IPS DF 6.9 (cell line): Measurements from ENCODE around the gene CDR2L.
"Not testable (repeated sequence)": the region's sequence is repeated elsewhere in the genome, so short reads cannot be mapped to it uniquely, and the experiment has no call there.

Experiments used
- DNase-seq: peaks from one replicate; pipeline ENCODE4 v3.0.0-alpha.2; 2013; ENCODE audit warnings: low read depth, low spot score
- H3K27ac ChIP-seq: one replicate; pipeline ENCODE4 v1.5.1; 2013; ENCODE audit warnings: low read length, control low read depth
- H3K27me3 ChIP-seq: 2 replicates; pipeline ENCODE4 v1.6.1; 2013; ENCODE audit warnings: mild to moderate bottlenecking, low read length; ENCODE audit not compliant: control insufficient read depth, insufficient read depth
- H3K36me3 ChIP-seq: 2 replicates; pipeline ENCODE4 v1.6.1; 2013; ENCODE audit warnings: low read length; ENCODE audit not compliant: control insufficient read depth, insufficient read depth
- H3K4me1 ChIP-seq: 2 replicates; pipeline ENCODE4 v1.6.1; 2013; ENCODE audit warnings: low read length; ENCODE audit not compliant: control insufficient read depth, insufficient read depth
- H3K4me3 ChIP-seq: 2 replicates; pipeline ENCODE4 v1.5.1; 2013; ENCODE audit warnings: mild to moderate bottlenecking, low read length
- H3K9me3 ChIP-seq: 2 replicates; pipeline ENCODE4 v1.6.1; 2013; ENCODE audit warnings: low read length, inconsistent platforms; ENCODE audit not compliant: control insufficient read depth, insufficient read depth
- WGBS: extraction: QIAGEN DNeasy Blood & Tissue Kit; methylation state at CpG from one replicate; pipeline ENCODE4 v1.1.7; 2013; ENCODE audit warnings: mixed read lengths, missing lambda C conversion rate; ENCODE audit not compliant: insufficient read length, insufficient coverage; 5-methylcytosine and 5-hydroxymethylcytosine counted together

The CDR2L gene

DNA sequence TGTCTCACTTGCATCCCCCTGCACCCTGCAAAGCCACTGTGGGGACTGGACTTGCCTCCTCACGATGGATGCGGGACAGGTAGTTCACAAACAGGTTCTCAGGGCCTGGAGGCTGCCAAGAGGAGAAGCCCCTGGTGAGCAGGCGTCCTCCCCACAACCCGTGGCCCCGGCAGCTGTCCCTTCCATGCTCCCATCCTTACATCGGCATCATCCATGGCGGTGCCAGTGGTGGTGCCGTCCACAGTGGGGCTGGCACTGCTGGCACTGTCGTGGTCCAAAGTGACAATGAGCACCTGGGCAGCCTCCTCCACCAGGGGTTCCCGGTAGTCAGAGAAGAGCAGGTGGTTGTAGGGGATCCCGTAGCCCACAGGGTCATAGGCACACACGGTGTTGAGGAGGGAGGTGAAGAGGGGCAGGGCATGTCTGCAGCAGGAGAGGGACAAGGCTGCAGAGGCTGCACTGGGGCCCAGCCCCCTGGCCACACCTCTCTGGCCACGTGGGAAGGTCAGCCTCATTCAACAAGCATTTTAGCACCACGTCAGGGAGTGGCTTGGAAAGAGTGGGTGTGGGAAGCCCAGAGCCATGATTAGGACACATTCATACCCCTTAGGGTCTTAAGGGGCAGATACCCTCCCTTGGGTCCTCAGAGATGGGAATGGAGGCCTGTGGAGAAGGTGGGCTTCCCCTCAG is 27.5 kb upstream of the CDR2L start:
- Histone ChIP-seq H3K9me3 (no peaks in the 10 kb centered on the region), H3K4me3 (no peak overlapping the region), H3K27ac (no peak overlapping the region), H3K36me3 (no peaks in the 10 kb centered on the region), H3K27me3 (no peaks in the 10 kb centered on the region), H3K4me1 (peaks cover 2% of the 10 kb centered on the region; the same call in 1 of the 2 replicates)
- whole genome bisulfite sequencing = no CpG with 5 or more reads among the region's 14 CpGs
- no peak for DNase-seq

DNA sequence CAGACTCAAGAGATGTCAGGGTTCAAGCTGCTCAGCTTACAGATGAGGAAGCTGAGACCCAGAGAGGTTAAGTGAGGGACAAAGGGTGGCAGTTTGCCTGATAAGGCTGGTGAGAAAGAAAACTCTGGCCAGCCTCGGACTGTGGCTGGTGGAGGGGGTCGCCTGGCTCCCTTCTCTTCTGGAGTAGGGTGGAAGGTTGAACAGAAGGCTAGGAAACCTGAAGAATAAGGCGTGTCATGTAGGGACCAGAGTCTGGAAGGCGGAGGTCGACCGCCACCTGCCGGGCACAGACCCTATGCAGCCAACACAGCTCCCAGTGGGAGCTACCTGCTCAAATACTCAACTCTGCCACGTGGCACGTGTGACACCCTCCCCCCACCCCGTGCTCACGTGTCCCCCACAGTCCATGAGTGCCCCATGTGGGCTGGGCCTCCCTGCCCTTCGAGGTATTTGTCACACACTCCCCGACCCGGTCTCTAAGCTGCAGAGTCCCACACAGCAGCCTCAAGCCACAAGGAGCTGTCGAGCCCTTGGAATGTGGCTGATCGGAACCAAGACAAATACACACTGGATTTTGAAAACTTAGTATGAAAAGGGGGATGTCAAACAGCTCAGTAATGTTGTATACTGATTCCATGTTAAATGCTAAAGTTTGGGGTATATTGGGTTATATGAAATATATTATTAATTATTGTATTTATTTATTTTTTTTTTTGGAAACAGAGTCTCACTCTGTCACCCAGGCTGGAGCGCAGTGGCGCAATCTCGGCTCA is 26.7 kb upstream of the CDR2L start:
- Histone ChIP-seq H3K27ac (no peak overlapping the region), H3K36me3 (no peaks in the 10 kb centered on the region), H3K9me3 (no peaks in the 10 kb centered on the region), H3K4me1 (peaks cover 2% of the 10 kb centered on the region; the same call in 1 of the 2 replicates), H3K27me3 (no peaks in the 10 kb centered on the region), H3K4me3 (no peak overlapping the region)
- no CpG with 5 or more reads among the region's 19 CpGs for WGBS
- no peak for DNase-seq

- Histone ChIP-seq H3K27me3 (no peaks in the 10 kb centered on the region), H3K4me3 (no peak overlapping the region), H3K4me1 (peaks cover 2% of the 10 kb centered on the region; the same call in 1 of the 2 replicates), H3K9me3 (no peaks in the 10 kb centered on the region), H3K27ac (no peak overlapping the region), H3K36me3 (no peaks in the 10 kb centered on the region)
- DNase-seq = no peak
- WGBS = no CpG with 5 or more reads among the region's 23 CpGs
These were observed 25.6 kb upstream of the CDR2L start for GRCh38 chr17:74961657-74962350.

DNA sequence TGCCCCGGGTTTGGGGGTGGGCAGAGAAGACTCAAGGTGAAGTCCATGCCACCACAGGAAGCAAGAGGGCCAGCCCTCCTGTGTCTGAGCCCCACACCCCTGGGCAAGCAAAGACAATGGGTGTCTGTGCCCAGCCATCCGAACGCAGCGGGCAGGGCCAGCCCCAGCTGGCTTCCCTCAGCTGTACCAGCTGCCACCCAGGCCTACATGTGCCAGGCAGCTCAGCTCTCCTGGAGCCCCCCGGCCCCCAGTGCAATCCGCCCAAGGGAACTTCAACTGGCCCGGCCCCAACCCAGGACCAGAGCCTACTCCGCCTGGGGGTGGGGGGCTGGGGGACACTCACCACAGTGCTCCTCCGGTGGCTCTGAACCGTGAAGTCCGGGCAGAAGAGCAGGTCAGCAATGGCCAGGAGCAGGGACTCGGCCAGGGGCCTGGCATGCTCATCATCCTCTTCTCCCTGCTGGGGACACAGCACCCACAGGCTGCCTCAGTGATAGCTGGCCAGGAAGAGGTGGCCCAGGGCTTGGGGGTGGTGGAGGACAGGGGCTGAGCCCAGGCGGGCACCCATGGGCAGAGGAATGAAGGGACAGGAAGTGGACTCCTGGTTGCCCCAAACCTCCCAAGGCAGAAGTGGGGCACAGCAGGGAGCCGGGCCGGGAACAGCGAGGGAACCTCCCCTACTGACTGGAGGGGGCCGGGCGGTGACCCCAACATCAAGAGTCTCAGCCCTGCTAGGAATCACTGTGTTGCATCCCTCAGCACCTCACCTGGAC is 24.6 kb upstream of the CDR2L start:
- Histone ChIP-seq H3K36me3 (no peaks in the 10 kb centered on the region), H3K9me3 (no peaks in the 10 kb centered on the region), H3K27me3 (no peaks in the 10 kb centered on the region), H3K4me1 (peaks cover 2% of the 10 kb centered on the region; the same call in 1 of the 2 replicates), H3K27ac (no peak overlapping the region), H3K4me3 (no peak overlapping the region)
- no peak for DNase-seq
- no CpG with 5 or more reads among the region's 18 CpGs for WGBS

DNA sequence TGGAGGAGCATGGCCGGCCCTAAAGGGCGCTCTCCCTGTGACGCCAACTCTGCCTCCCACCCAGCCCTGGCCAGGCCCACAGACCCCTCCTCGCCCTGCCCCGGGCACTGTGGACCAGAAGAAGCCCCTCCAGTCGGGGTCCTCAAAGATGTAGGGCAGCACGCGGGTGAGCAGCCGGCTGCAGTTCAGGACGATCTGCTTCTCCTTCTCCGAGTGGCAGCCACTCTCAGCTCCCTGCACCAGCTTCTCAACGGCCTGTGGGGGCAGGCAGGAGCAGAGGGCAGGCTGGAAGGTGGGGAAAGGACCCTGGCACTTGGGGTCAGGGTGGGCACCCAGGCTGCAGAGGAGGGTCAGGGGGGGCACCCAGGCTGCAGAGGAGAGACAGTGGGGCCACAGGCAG is 23.8 kb upstream of the CDR2L start:
- Histone ChIP-seq H3K4me1 (peaks cover 6% of the 10 kb centered on the region), H3K36me3 (no peaks in the 10 kb centered on the region), H3K27me3 (no peaks in the 10 kb centered on the region), H3K4me3 (no peak overlapping the region), H3K27ac (no peak overlapping the region), H3K9me3 (no peaks in the 10 kb centered on the region)
- no CpG with 5 or more reads among the region's 12 CpGs for WGBS
- DNase-seq = no peak

- Histone ChIP-seq H3K4me1 (peaks cover 7% of the 10 kb centered on the region), H3K36me3 (no peaks in the 10 kb centered on the region), H3K27me3 (no peaks in the 10 kb centered on the region), H3K9me3 (no peaks in the 10 kb centered on the region), H3K4me3 (no peak overlapping the region), H3K27ac (no peak overlapping the region)
- no CpG with 5 or more reads among the region's 12 CpGs for WGBS
- DNase-seq = no peak
These were observed 23.1 kb upstream of the CDR2L start for GRCh38 chr17:74964246-74964761.

DNA sequence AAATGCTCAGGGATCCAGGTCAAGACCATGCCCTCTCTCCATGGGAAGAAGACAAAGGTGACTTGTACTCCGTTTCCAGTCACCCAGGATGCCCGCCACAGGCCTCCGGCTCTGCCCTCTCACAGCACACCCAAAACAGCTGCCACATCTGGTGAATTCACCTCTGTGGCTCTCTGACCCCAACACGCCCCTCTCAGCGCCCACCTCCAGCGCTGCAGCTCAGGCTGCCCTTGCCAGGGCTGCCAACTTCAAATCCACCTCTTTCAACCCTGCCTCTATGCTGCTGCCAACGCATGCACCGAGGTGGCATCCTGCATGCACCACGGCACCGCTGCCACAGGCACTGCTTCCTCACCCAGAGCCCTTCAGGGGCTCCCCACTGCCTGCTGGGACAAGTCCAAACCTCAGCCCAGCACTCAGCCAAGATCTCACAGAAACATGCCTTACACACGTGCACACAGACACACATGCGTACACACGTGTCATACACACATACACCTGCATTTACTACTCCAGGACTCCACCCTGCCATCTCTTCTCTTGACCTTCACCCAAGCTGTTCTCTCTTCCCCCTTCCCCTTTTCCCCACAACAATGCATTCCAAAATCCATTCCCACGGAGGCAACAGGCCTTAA is 22.3 kb upstream of the CDR2L start:
- no peak overlapping the region for H3K27ac ChIP-seq
- H3K4me1 ChIP-seq = peaks cover 7% of the 10 kb centered on the region
- H3K4me3 ChIP-seq = no peak overlapping the region
- H3K9me3 ChIP-seq = no peaks in the 10 kb centered on the region
- H3K27me3 ChIP-seq = no peaks in the 10 kb centered on the region
- DNase-seq = no peak
- no CpG with 5 or more reads among the region's 14 CpGs for WGBS
- no peaks in the 10 kb centered on the region for H3K36me3 ChIP-seq

DNA sequence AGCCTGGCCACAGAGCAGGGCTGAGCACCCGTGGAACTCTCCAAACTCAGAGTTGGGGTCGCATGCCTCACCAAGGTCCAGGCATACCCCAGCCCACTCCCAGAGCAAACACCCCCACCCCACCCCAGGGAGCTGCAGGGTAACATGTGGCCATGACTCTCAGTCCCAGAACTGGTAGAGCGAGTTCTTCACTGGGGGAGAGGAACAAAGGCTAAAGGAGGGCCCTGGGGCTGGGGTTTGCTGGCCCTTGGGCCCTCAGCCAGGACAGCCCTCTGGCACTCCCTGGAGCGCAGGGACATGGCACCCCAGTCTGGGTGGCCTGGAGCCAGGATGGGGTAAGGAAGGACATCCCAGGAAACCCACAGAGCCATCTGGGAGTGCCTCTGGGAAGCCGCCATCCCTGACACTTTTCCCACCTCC is 19.1 kb upstream of the CDR2L start:
- Histone ChIP-seq H3K27me3 (peaks cover 13% of the 10 kb centered on the region), H3K36me3 (no peaks in the 10 kb centered on the region), H3K4me1 (peaks cover 7% of the 10 kb centered on the region; the same call in 1 of the 2 replicates), H3K9me3 (no peaks in the 10 kb centered on the region), H3K27ac (no peak overlapping the region), H3K4me3 (no peak overlapping the region)
- DNase-seq = no peak
- WGBS = no CpG with 5 or more reads among the region's 5 CpGs

DNA sequence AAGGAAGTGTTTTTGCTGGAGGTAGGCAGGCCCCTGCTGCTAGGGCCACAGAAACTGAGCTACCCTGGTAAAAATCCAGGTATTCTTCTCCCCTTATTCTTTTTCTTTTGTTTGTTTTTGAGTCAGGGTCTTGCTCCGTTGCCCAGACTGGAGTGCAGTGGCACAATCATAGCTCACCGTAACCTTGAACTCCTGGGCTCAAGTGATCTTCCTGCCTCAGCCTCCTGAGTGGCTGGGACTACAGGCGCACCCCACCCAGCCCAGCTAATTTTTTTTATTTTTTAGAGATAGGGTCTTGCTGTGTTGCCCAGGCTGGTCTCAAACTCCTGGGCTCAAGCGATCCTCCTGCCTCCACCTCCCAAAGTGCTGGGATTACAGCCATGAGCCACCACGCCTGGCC is 17.9 kb upstream of the CDR2L start:
- H3K9me3 ChIP-seq, H3K4me1 ChIP-seq, H3K36me3 ChIP-seq, H3K27ac ChIP-seq, H3K4me3 ChIP-seq, DNase-seq: not testable (repeated sequence)
- WGBS = no CpG with 5 or more reads among the region's 5 CpGs
- H3K27me3 ChIP-seq = peaks cover 16% of the 10 kb centered on the region
